NCI-H128 (cell line): Measurements from ENCODE around the gene DCDC2C.

Experiments
- DNase-seq: peaks from one replicate; lab custom pipeline; 2025; ENCODE audit not compliant: unreplicated experiment; lab: John Stamatoyannopoulos, UW

Gene DCDC2C

DNA sequence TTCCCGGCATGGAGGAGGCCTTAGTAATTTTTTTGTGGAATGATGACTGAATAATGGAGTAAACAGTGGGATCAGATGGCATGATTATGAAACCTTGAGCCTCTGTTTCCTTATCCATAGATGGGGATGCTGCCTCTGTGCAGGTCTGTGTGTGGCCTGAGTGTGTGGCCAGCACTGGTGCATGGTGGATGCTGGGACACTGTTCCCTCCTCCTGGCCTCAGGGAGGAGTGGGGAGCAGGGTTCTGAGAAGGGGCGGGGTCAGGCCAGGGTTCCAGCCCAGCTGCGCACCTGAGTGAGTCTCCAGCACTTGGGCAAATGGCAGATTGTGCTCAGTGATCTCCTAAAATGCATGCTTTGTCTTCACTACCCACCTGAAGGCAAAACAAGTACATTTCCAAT, 66.4 kb downstream of the DCDC2C start:
- DNase-seq = no peak

- DNase-seq = no peak
These were observed 67.5 kb downstream of the DCDC2C start for GRCh38 chr2:3770724-3771415.

DNA sequence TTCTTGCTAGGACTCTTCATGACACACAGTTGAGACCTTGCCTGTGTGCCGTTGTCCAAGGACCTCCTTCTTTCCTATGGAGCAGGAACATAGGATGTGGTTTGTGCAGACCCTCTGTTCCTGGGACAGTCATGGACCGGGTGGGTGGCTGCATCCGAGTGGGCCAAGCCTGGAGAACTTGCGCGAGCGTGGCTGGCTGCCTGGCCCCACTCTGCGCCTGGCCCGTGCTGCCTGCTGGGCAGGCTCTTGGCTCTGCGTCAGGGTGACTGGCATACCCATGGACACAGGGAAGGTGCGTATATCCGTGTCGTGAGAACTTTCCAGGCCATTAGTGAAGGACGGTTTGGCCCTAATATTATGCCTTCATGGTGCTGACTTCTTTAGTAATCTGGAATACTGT, 68.2 kb downstream of the DCDC2C start:
- DNase-seq = no peak

- DNase-seq = no peak
These were observed 71.0 kb downstream of the DCDC2C start for GRCh38 chr2:3774336-3774735.

DNA sequence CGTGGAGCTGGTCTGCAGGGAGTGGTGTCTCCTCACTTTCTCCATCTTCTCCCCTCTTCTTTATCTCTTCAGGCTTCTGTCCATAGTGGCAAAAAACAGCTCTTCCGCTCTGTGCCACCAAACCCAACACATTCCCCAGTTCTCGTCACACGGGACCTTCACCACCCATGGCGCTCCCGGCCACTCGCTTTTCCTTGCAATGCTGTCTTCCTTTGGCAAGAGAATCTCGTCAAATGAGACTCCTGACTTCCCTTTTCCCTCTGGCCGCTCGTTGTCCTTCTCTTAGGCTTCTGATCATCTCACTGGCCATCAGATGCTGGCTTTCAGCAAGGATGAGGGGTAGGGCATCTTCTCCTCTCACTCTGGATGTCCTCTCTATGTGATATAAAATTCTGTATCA, 72.9 kb downstream of the DCDC2C start:
- no peak for DNase-seq

GRCh38 chr2:3777966-3778365, 74.6 kb downstream of the DCDC2C start:
- DNase-seq = no peak

DNA sequence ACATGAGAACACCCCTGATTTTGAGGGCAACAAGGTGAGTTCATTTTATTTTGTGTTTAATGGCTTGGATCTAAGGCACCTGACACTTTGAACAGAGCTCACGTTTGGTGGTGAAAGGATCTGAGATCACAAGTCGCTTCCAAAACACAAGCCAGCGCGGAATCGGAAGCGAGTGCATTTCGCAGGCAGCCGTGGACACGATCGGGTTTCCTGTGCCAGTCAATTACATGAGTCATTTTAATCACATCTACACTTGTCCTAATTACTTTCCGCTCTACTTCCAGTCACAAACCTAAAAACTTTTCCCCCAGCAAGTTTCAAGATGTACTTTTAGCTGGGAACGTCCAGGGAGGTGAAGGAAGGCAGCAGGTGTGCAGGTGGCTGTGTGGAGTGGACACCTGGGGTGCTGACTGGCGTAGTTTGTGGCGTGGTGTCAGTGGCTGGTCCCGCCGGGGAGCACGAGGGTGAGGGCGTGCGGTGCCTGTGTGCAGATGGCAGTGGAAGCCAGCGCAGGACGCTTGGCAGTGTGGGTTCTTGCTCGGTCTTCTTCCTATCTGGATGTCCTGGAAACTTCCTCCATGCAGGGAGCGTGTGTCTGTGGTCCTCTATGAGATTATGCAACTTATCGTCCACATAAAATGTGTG, 75.6 kb downstream of the DCDC2C start:
- peak; percentile 31 for DNase-seq

DNA sequence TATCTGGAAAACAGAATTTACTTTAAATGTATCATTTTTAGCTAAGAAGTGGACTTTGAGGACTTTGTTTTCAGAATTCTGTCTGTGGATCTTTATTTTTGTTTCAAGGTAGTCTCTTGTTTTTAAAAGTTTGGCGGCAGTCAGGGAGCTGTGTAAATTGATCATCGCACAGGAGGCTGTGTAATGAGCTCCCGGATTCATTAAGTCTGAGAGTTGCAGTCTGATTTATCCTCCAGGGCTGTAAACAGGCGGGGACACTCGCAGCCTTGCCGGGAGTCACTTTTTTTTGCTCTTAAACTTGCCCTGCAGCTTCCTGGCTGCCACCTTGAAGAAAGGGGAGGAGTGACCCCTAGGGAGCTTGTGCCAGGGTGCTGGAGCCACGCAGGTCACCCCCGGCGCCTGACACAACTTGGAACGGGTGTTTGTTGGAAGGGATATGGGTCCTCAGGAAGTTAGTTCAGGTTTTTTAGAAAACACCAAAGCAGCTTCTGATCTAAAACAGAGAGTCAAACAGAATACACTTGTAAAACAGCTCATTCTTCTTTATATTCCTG, 76.2 kb downstream of the DCDC2C start:
- no peak for DNase-seq

DNA sequence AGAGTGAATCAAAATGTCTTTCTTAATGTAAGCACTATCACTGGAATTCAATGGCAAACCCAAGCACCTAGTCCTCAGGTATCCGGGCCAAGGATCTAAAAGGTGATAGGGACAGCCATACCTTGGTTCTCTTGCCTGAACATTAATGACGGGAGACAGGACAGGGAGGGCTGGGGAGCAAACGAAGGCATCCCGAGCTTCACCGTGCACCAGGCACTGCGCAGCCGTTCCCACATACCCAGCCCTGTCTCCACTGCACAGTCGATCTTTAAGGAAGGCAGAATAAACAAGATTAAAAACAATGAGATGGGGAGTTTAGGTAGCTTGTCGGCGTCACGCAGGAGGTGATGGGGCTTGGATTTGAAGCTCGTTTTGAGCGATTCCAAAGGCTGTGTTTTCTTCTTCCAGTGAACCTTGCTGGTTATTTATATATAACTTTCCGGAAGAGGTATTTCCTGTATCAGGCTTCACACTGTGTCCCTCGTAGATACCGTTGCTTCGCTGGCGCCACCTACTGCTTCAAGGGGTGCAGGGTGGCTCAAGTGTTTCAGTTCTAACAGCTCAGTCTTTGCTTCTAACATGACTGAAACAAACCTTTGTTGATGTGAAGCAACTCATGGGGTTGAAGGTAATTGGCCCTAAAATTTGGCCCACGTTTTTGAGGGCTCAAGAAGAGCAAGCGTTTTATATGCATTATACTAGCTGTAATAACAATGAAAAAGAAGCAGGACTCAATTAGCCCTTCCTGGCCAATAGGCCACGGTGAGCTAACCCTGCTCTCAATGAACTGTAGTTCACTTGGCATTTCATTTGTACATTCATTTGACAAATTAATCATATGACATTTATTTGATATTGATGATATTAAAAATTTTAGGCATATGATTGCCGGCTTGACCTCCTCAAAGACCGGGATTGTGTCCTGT, 77.4 kb downstream of the DCDC2C start:
- peak; percentile 47 for DNase-seq

DNA sequence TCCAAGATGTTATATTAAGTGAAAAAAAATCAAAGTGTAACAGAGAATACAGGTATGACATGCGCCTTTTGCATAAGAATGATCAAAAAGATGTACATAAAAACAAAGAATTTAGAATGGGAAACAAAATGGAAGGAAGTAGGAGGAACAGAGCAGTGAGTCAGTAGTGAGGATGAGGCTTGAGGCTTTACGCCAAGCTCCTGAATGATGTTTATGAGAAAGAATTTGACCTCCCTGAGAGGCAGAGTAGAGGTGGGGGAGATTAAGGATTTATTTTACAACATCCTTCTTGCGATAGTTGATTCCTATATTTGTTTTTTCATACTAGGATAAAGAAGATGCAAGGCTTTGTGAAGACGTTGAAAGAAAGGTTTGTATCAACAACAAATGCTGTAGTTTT, 81.4 kb downstream of the DCDC2C start:
- DNase-seq = no peak

- DNase-seq = no peak
These were observed 82.0 kb downstream of the DCDC2C start for GRCh38 chr2:3785220-3785889.

DNA sequence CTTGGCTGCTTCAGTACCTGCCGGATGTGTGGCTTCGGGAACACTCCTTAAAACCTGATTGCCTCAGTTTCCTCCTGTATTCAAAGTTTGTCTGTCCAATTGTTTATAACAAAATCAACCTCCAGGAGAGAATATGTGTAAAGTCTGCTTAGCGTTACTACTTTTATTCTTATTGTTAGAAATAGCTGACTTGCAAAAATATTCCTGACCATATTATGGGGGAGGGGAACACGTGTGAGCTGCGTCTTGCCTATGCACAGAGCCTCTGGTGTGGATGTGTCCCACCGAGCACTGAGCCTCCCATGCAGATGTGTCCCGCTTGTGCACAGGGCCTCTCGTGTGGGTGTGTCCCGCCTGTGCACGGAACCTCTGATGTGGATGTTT, 82.5 kb downstream of the DCDC2C start:
- DNase-seq = no peak

DNA sequence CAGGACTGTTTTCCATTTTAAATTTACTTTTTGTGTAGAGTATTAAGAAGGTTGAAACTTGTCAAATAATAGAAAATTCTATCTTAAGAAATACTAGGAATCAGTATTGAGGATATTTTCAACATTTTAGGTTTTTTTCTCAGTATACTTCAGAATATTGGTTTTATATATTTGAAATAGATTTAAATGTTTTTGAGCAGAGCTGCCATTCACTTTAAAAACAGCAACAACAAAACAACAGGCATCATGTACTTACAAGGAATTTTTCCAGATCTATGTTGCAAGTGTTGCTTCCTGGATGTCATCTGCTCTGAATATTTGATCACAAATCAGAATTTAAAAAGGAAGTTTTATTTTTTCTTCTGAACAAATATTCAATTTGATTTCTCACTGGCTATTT, 84.4 kb downstream of the DCDC2C start:
- no peak for DNase-seq

GRCh38 chr2:3789256-3789655, 85.9 kb downstream of the DCDC2C start:
- DNase-seq = no peak

- DNase-seq = no peak
These were observed 89.9 kb downstream of the DCDC2C start for GRCh38 chr2:3793249-3793648.

DNA sequence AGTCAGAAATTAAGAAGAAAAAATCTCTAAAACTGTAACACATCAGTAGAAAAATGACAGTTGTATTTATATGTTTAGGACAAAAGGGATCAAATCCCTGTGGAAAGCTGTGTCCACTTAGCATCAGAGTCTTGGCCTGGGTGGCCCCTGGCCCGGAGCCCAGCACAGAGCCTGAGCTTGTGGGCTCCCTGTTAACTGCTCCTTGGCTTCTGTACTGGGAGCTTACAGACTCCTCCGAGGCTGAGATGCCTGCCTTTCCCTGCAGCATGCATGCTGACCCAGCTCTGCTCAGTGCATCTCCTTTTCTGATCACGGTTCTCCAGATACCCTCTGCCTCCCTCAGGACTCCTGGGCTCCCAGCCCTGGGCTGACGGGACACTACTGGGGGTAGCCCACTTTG, 98.1 kb downstream of the DCDC2C start:
- no peak for DNase-seq

DNA sequence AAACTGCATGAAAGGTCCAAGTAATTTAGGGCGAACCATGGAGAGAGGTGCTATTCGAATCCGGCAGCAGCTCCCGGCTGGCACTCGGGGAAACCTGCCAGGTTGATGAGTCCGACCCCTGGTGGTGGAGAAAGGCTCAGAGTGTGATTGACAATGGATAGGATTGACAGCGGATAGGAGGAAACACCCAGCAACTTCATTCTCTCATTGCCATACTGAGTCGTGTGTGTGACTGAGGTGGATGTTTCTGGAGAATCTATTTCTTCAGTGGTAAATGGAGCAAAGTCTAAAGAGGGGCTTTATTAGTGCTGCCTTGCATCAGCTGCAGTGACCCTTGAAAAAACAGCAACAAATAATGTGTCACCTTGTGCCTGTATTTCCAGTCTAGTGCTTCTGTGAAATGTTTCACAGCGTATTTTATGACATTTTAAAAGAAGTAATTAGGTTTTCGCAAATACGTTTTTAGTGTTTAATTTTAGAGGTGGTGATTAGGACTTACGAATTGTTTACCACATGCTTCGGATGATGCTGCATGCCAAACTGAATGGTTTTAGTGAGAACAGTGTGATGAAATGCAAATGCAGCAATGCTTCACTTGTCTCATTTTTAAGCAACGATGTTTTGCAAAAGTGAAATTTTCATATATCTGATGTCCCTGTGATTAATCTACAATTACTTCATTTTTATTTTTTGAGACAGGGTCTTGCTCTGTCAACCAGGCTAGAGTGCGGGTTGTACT, 102.0 kb downstream of the DCDC2C start:
- DNase-seq = no peak

DNA sequence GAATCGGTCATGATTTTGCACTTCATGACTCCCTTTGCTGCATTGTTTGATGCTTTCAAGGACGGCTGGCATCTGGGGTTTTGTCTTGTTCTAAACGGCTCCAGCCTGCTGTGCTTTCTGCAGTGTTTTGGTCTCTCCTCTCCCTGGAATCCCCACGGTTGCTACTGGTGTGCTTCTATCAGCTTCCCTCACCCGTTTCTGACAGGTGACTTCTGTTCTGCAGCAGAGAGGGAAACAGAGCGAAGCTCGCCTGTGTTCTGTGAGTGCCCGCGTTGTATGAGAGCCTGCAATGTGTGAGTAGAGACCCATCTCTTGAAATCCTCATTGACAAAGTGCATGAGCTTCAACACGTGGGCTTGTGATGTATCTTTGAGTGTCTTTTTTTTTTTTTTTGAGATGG, 102.8 kb downstream of the DCDC2C start:
- no peak for DNase-seq

DNA sequence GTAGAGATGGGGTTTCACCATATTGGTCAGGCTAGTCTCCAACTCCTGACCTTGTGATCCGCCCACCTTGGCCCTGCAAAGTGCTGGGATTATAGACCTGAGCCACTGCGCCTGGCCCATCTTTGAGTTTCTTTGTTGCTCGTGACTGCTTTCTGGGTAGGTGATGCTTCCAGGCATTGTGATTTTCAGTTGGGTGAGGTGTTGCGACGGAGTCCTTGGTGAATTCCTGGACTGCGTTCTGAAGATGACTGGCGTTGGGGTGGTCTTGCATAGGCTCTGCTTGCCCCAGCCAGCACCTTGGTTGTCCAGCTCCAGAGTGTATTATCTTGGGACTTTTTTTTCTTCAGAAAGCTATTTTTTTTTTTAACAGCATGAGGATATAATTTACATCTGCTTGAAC, 103.4 kb downstream of the DCDC2C start:
- DNase-seq = no peak

GRCh38 chr2:3807853-3808252, 104.5 kb downstream of the DCDC2C start:
- DNase-seq = no peak
